HepG2 (cell line): Measurements from ENCODE around the gene FAM78A. TPM values are rescaled to one million over a fixed set of nuclear protein-coding genes. Genes with fewer than 3 reads are reported as not detected.

ENCODE experiments used
- ATAC-seq: fragments of 200-7000 bp; cut with Tn5 transposase; 3 replicates; pipeline ENCODE4 v1.9.1; 2020; ENCODE audit warnings: mild to moderate bottlenecking, moderate library complexity
- Bru-seq: library from RNA; stranded (reverse); fragments of 400-500 nt; gene quantifications from one replicate; lab custom pipeline; 2021; lab: Mats Ljungman, UMichigan
- BruChase-seq, 2 experiments: library from RNA; stranded (reverse); fragments of 400-500 nt; gene quantifications; one replicate each; lab custom pipeline; 2021; lab: Mats Ljungman, UMichigan
- BruUV-seq: library from RNA; stranded (reverse); fragments of 400-500 nt; replicated peaks from 2 replicates; lab custom pipeline; 2021; lab: Mats Ljungman, UMichigan
- CTCF ChIA-PET: fragments of 300-600 bp; formaldehyde crosslinking; extraction: SDS; loops from one replicate; lab custom pipeline; 2021; ENCODE audit warnings: low total read pairs, inconsistent platforms, low intra/inter-chr PET ratio; lab: Yijun Ruan, JAX
- POLR2A ChIA-PET: fragments of 350-600 bp; sonication (Branson Sonifier 250); formaldehyde crosslinking; loops from one replicate; lab custom pipeline; 2020; ENCODE audit warnings: antibody characterized with exemption, inconsistent platforms; lab: Yijun Ruan, JAX
- DNase-seq: peaks from one replicate; pipeline ENCODE4 v3.0.0-alpha.2; 2015; ENCODE audit warnings: low spot score
- FAIRE-seq: peaks from 3 replicates; lab custom pipeline; 2011; peaks lifted over from hg19 to GRCh38; lab: Jason Lieb, UNC
- H2AFZ ChIP-seq: one replicate; pipeline ENCODE4 v1.6.1; 2011; ENCODE audit warnings: low read length, inconsistent platforms
- H3K27ac ChIP-seq: fragments of 300-600 bp; 3 replicates; pipeline ENCODE4 v1.8.0; 2011; ENCODE audit warnings: mixed run types, mild to moderate bottlenecking, mixed read lengths, low read length, inconsistent platforms; ENCODE audit not compliant: insufficient read depth; ENCODE audit errors: extremely low read length
- H3K27me3 ChIP-seq, 2 experiments: fragments of 200-600 bp in 1 of 2; 2 replicates in 1 of 2; 3 replicates in 1 of 2; pipeline versions ENCODE4 v1.6.0 to v1.8.0; 2011; ENCODE audit warnings: low read length in 2 of 2, mild to moderate bottlenecking in 2 of 2, moderate library complexity in 2 of 2, inconsistent platforms in 1 of 2; ENCODE audit not compliant: insufficient read depth in 2 of 2, control insufficient read depth in 1 of 2
- H3K36me3 ChIP-seq, 2 experiments: fragments of 200-600 bp in 1 of 2; replicated peaks in 1 of 2; 2 replicates in 1 of 2; 3 replicates in 1 of 2; pipeline versions ENCODE4 v1.5.1 to v1.8.0; 2011; ENCODE audit warnings: low read length in 2 of 2, inconsistent platforms in 1 of 2; ENCODE audit not compliant: insufficient read depth in 2 of 2, control insufficient read depth in 1 of 2
- H3K4me1 ChIP-seq: 2 replicates; pipeline ENCODE4 v1.5.1; 2012; ENCODE audit warnings: low read length, inconsistent platforms; ENCODE audit not compliant: insufficient read depth
- H3K4me2 ChIP-seq: 2 replicates; pipeline ENCODE4 v1.6.0; 2011; ENCODE audit warnings: low read depth, low read length, inconsistent platforms
- H3K4me3 ChIP-seq, 3 experiments: fragments of 200-600 bp in 1 of 3; sonication (generic), shearing (Covaris generic) in 1 of 3; replicated peaks in 1 of 3; 2 replicates each; pipeline ENCODE4 v1.5.1; 2011 to 2016; ENCODE audit warnings: low read length in 3 of 3, inconsistent platforms in 2 of 3, low read depth in 2 of 3, mild to moderate bottlenecking in 2 of 3, control low read depth in 1 of 3, mixed read lengths in 1 of 3; ENCODE audit not compliant: insufficient read depth in 1 of 3
- H3K79me2 ChIP-seq: one replicate; pipeline ENCODE4 v1.6.1; 2011; ENCODE audit warnings: low read length, inconsistent platforms; ENCODE audit not compliant: insufficient read depth
- H3K9ac ChIP-seq: 2 replicates; pipeline ENCODE4 v1.6.0; 2011; ENCODE audit warnings: mild to moderate bottlenecking, low read depth, low read length, inconsistent platforms; ENCODE audit not compliant: insufficient read depth
- H3K9me3 ChIP-seq: 2 replicates; pipeline ENCODE4 v1.5.1; 2012; ENCODE audit warnings: mild to moderate bottlenecking, low read length
- H4K20me1 ChIP-seq: 2 replicates; pipeline ENCODE4 v1.6.0; 2011; ENCODE audit warnings: inconsistent platforms, mild to moderate bottlenecking, low read length, moderate library complexity; ENCODE audit not compliant: insufficient read depth
- ELF1 ChIP-seq: sonication (generic); formaldehyde crosslinking; IDR thresholded peaks from 2 replicates; pipeline ENCODE4 v1.4.0; 2020; ENCODE audit warnings: missing genetic modification reagents
- FOXK1 ChIP-seq: sonication (generic); formaldehyde crosslinking; IDR thresholded peaks from 2 replicates; pipeline ENCODE4 v1.4.0; 2020; ENCODE audit warnings: low read depth, missing genetic modification reagents, borderline replicate concordance
- FOXO4 ChIP-seq: sonication (generic); formaldehyde crosslinking; conservative IDR thresholded peaks from 2 replicates; pipeline ENCODE4 v1.8.1; 2023; ENCODE audit warnings: missing genetic modification reagents
- MBNL3 ChIP-seq: fragments of 250-450 bp; sonication (Bioruptor Pico); conservative IDR thresholded peaks from 2 replicates; pipeline ENCODE4 v1.8.0; 2022; ENCODE audit warnings: mild to moderate bottlenecking, inconsistent platforms
- TCF12 ChIP-seq, 2 experiments: fragments of 450-650 bp in 1 of 2; sonication (generic) in 1 of 2; formaldehyde crosslinking in 1 of 2; IDR thresholded peaks; 2 replicates each; pipeline versions ENCODE4 v1.6.1 to v1.8.0; 2017 to 2022; ENCODE audit warnings: antibody characterized with exemption in 1 of 2, mild to moderate bottlenecking in 1 of 2, missing genetic modification reagents in 1 of 2, moderate library complexity in 1 of 2
- THAP11 ChIP-seq: IDR thresholded peaks from 2 replicates; pipeline ENCODE4 v1.6.1; 2016; ENCODE audit warnings: missing biosample characterization, missing genetic modification reagents
- UBTF ChIP-seq: sonication (generic); formaldehyde crosslinking; IDR thresholded peaks from 2 replicates; pipeline ENCODE4 v1.4.0; 2020; ENCODE audit warnings: mild to moderate bottlenecking, missing genetic modification reagents
- ZBTB7B ChIP-seq: sonication (generic); formaldehyde crosslinking; IDR thresholded peaks from 2 replicates; pipeline ENCODE4 v1.4.0; 2020; ENCODE audit warnings: missing genetic modification reagents
- ZFP62 ChIP-seq: sonication (generic); formaldehyde crosslinking; IDR thresholded peaks from 2 replicates; pipeline ENCODE4 v1.4.0; 2020; ENCODE audit warnings: missing genetic modification reagents
- ZNF329 ChIP-seq: sonication (generic); formaldehyde crosslinking; IDR thresholded peaks from 2 replicates; pipeline ENCODE4 v1.9.0; 2021; ENCODE audit warnings: low read depth, mild to moderate bottlenecking, missing genetic modification reagents
- ZNF709 ChIP-seq: sonication (generic); formaldehyde crosslinking; IDR thresholded peaks from 2 replicates; pipeline ENCODE4 v1.5.0; 2020; ENCODE audit warnings: mild to moderate bottlenecking, missing genetic modification reagents
- ZNF777 ChIP-seq: sonication (generic); formaldehyde crosslinking; IDR thresholded peaks from 2 replicates; pipeline ENCODE4 v1.4.0; 2020; ENCODE audit warnings: missing genetic modification reagents
- ZUFSP ChIP-seq: sonication (generic); formaldehyde crosslinking; IDR thresholded peaks from 2 replicates; pipeline ENCODE4 v1.9.0; 2021; ENCODE audit warnings: missing genetic modification reagents, mild to moderate bottlenecking, borderline replicate concordance
- WGBS: methylation state at CpG from one replicate; pipeline ENCODE4 v1.1.6; 2017; ENCODE audit warnings: low lambda C conversion rate; 5-methylcytosine and 5-hydroxymethylcytosine counted together
- in situ Hi-C: cut with HindIII; loops from 2 replicates; pipeline ENCODE4 v1.10.0; 2017; ENCODE audit warnings: low pct_unique_long_range_greater_than_20kb; ENCODE audit not compliant: extremely low pct_ligation_motif_present
- intact Hi-C: fragments of 100-400 bp; cut with micrococcal nuclease; formaldehyde crosslinking; loops from one replicate; pipeline ENCODE4 v1.10.0; 2022; ENCODE audit not compliant: unreplicated experiment
- long read RNA-seq, 2 experiments: library from RNA in 1 of 2; library from polyadenylated mRNA in 1 of 2; stranded (forward) in 1 of 2; unstranded in 1 of 2; transcript quantifications; one replicate each; pipeline ENCODE4 v2.0.0, GENCODE V29; 2019 to 2022
- polyA minus RNA-seq, 3 experiments: library from RNA; depleted of rRNA, polyadenylated mRNA; stranded (reverse); fragments of >200 nt; gene quantifications; 2 replicates each; pipeline ENCODE4 v1.2.3, GENCODE V29; 2011; ENCODE audit warnings: low replicate concordance in 1 of 3
- polyA plus RNA-seq, 8 experiments: library from polyadenylated mRNA; depleted of rRNA in 3 of 8; stranded (reverse) in 7 of 8; unstranded in 1 of 8; fragments of >200 nt; fragmentation: Illumina TruSeq in 4 of 8; extraction: Trizol in 4 of 8; gene quantifications; 2 replicates each; pipeline versions ENCODE4 v1.2.1 to v1.2.3, GENCODE V29; 2011 to 2016; ENCODE audit warnings: low read depth in 4 of 8, missing spikeins in 1 of 8, mixed read lengths in 1 of 8; ENCODE audit not compliant: insufficient read depth in 1 of 8
- total RNA-seq, 5 experiments: library from RNA; depleted of rRNA; stranded (reverse); fragments of >200 nt; fragmentation: Illumina TruSeq; extraction: Trizol; gene quantifications; 2 replicates each; pipeline ENCODE4 v1.2.3, GENCODE V29; 2016; ENCODE audit warnings: low read depth in 1 of 5

Gene FAM78A
- total RNA-seq (2016; rRNA removed; fragmentation: Illumina TruSeq; extraction: Trizol), result 0.14 and 0.18 TPM in 2 replicates
- total RNA-seq (2016; cell fraction: cytosol; rRNA removed; fragmentation: Illumina TruSeq; extraction: Trizol; ENCODE audit: low read depth), result not detected in 2 replicates
- total RNA-seq (2016; cell fraction: insoluble cytoplasmic fraction; rRNA removed; fragmentation: Illumina TruSeq; extraction: Trizol), result 0.15 and 0.26 TPM in 2 replicates
- 0.15 TPM in 1 of 2 replicates, not detected in the other for total RNA-seq (2016; cell fraction: membrane; rRNA removed; fragmentation: Illumina TruSeq; extraction: Trizol)
- total RNA-seq (2016; cell fraction: nucleus; rRNA removed; fragmentation: Illumina TruSeq; extraction: Trizol), result 0.50 and 0.68 TPM in 2 replicates
- 0.51 and 0.62 TPM in 2 replicates for polyA plus RNA-seq (2011; rRNA removed)
- polyA plus RNA-seq (2011; cell fraction: cytosol; rRNA removed), result 0.37 and 0.43 TPM in 2 replicates
- 0.63 and 0.69 TPM in 2 replicates for polyA plus RNA-seq (2011; cell fraction: nucleus; rRNA removed)
- polyA plus RNA-seq (2012), result 0.25 and 0.30 TPM in 2 replicates
- polyA plus RNA-seq (2016; cell fraction: cytosol; fragmentation: Illumina TruSeq; extraction: Trizol; ENCODE audit: low read depth), result 0.03 and 0.11 TPM in 2 replicates
- polyA plus RNA-seq (2016; cell fraction: insoluble cytoplasmic fraction; fragmentation: Illumina TruSeq; extraction: Trizol; ENCODE audit: low read depth), result 0.12 and 0.21 TPM in 2 replicates
- polyA plus RNA-seq (2016; cell fraction: membrane; fragmentation: Illumina TruSeq; extraction: Trizol; ENCODE audit: low read depth), result 0.07 and 0.10 TPM in 2 replicates
- polyA plus RNA-seq (2016; cell fraction: nucleus; fragmentation: Illumina TruSeq; extraction: Trizol; ENCODE audit: insufficient read depth, low read depth), result 0.11 and 0.22 TPM in 2 replicates
- 0.62 and 23.9 TPM in 2 replicates for polyA minus RNA-seq (2011; rRNA and poly(A)+ RNA removed; ENCODE audit: low replicate concordance)
- 0.26 and 0.49 TPM in 2 replicates for polyA minus RNA-seq (2011; cell fraction: cytosol; rRNA and poly(A)+ RNA removed)
- 0.12 and 0.13 TPM in 2 replicates for polyA minus RNA-seq (2011; cell fraction: nucleus; rRNA and poly(A)+ RNA removed)
- Bru-seq, nascent RNA, result percentile 14 among the genes with signal in this experiment
- percentile 9 among the genes with signal in this experiment for BruChase-seq, experiment 1, labeled RNA remaining after a 6-hour chase
- BruChase-seq, experiment 2, labeled RNA remaining after a 2-hour chase, result percentile 14 among the genes with signal in this experiment
- long read RNA-seq, experiment 1, result 0 reads
- long read RNA-seq, experiment 2, result 0 reads

- peaks cover 21 to 72% of the 10 kb centered on the region in 2 experiments for H3K27me3 ChIP-seq
- DNase-seq (no peak), ATAC-seq (no peak), FAIRE-seq (no peak)
- WGBS, result 44% methylated on average over 17 of the region's 76 CpGs
- intact Hi-C loops, result loop anchor here (5.0 to 10.0 kb wide), 2 partner anchors 49 to 99 kb away; no protein-coding TSS in a partner anchor
- peak within 1 kb of the TSS; percentile 52 to 68 (median 57) for H3K4me3 ChIP-seq
- BruUV-seq, result no TSS peak
- in situ Hi-C loops, result no loop called here
- no peaks in the 10 kb centered on the region for H3K9me3 ChIP-seq
- H4K20me1 ChIP-seq, result peaks cover 3% of the 10 kb centered on the region; the same call in 1 of the 2 replicates
- H3K4me2 ChIP-seq, result peak within 1 kb of the TSS; percentile 86
- H3K9ac ChIP-seq, result no peak within 1 kb of the TSS
- no peaks in the 10 kb centered on the region for H3K79me2 ChIP-seq
- H3K36me3 ChIP-seq, result no peaks in the 10 kb centered on the region
- ChIA-PET POLR2A (no interaction called here), CTCF (no interaction called here)
- H3K27ac ChIP-seq, result no peak within 1 kb of the TSS
- H2AFZ ChIP-seq, result no peak within 1 kb of the TSS
- H3K4me1 ChIP-seq, result peaks cover 45% of the 10 kb centered on the region
- TF ChIP-seq ZBTB7B (CRISPR knock-in tag) (0 out of 2 replicates have a peak, but pooled peaks have one; percentile 2), TCF12 (IDR thresholded peaks at IDR 0.05) (no peak), TCF12 (CRISPR knock-in tag; IDR thresholded peaks at IDR 0.05) (no peak), FOXO4 (no peak), ZNF329 (no peak), UBTF (CRISPR knock-in tag) (peak; percentile 39), ZNF777 (CRISPR knock-in tag) (0 out of 2 replicates have a peak, but pooled peaks have one; percentile 13), ZNF709 (CRISPR knock-in tag) (no peak), FOXK1 (CRISPR knock-in tag) (no peak), ZFP62 (CRISPR knock-in tag) (no peak), THAP11 (CRISPR knock-in tag) (peak; percentile 35; the same call in 1 of the 2 replicates), MBNL3 (CRISPR knock-in tag) (no peak), ELF1 (CRISPR knock-in tag) (no peak), ZUFSP (CRISPR knock-in tag) (no peak)
Measured at GRCh38 chr9:131276094-131276888, at the start of gene FAM78A. TSS of gene FAM78A (minus strand) at chr9:131276510. CDS start at chr9:131276179, 331 bp downstream.
